Fibroblast of pulmonary artery (primary cell): Measurements from ENCODE around the gene XG.

Experiments used
- DNase-seq: peaks from one replicate; pipeline ENCODE4 v3.0.0-alpha.2; 2010; ENCODE audit warnings: low read depth
- H3K4me3 ChIP-seq: replicated peaks from 2 replicates; pipeline ENCODE4 v1.5.1; 2011; ENCODE audit warnings: low read depth, mild to moderate bottlenecking, control low read depth, low read length, moderate library complexity
- CTCF ChIP-seq: IDR thresholded peaks from 2 replicates; pipeline ENCODE4 v1.5.1; 2011; ENCODE audit warnings: mild to moderate bottlenecking, control low read depth, low read length, inconsistent platforms; ENCODE audit errors: missing control alignments

Gene XG

GRCh38 chrX:2781698-2782097 is 29.9 kb downstream of the XG start:
- no peak for TF ChIP-seq CTCF
- no peak for DNase-seq
- no peak overlapping the region for H3K4me3 ChIP-seq

GRCh38 chrX:2782171-2782570 is 30.3 kb downstream of the XG start:
- TF ChIP-seq CTCF = no peak
- DNase-seq = no peak
- H3K4me3 ChIP-seq = no peak overlapping the region

- TF ChIP-seq CTCF = no peak
- DNase-seq = no peak
- H3K4me3 ChIP-seq = no peak overlapping the region
These were observed 30.9 kb downstream of the XG start for GRCh38 chrX:2782778-2783177.

DNA sequence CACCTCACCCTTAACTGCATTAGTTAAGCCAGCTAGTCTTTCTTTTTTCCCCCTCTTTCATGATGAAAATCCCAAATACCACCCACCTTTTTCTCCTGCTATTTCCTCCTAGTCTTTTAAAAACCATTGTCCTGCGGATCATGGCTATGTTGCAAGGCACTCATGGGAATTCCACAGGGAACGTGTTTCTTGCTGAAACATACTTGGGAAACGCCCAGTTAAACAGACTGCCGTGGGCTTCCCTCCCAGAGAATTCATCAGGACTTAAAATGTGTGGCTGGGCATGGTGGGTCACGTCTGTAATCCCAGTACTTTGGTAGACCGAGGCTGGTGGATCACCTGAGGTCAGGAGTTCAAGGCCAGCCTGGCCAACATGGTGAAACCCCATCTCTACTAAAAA is 32.2 kb downstream of the XG start:
- TF ChIP-seq CTCF = no peak
- no peak overlapping the region for H3K4me3 ChIP-seq
- DNase-seq = peak; percentile 34

DNA sequence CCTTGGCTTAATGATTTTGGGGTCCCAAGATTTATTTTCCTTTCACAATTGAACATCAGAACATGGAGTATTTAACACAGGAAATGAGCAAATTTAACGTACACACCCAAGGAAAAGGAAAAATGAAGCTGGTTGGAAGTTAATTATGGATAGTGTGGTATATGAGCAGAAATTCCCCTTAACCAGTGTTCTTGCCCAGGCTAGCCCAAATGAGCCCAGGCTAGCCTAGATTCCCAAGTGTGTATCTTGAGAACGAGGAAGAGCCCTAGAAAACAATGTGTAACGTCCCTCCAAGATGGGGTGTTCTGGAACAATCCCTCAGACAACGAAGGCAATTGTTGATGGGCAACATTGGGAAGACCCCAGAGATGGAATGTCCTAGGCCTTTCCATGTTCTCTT is 33.7 kb downstream of the XG start:
- H3K4me3 ChIP-seq = no peak overlapping the region
- no peak for TF ChIP-seq CTCF
- no peak for DNase-seq

DNA sequence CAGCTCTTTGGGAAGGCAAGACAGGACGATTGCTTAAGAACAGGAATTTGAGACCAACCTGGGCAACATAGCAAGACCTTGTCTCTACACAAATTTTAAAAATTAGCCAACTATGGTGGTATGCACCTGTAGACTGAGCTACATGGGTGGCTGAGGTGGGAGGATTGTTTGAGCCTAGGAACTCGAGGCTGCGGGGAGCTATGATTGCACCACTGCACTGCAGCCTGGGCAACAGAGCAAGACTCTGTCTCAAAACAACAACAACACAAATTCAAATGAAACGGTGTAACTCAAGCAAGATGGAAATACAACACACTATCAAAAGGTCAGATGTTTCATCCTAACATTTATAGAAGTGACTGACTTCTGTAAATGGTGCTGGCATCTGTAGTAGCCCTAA is 37.1 kb downstream of the XG start:
- TF ChIP-seq CTCF = no peak
- no peak overlapping the region for H3K4me3 ChIP-seq
- DNase-seq = no peak

GRCh38 chrX:2789569-2789968 is 37.7 kb downstream of the XG start:
- no peak overlapping the region for H3K4me3 ChIP-seq
- no peak for DNase-seq
- no peak for TF ChIP-seq CTCF
